OCI-LY7 (cell line): ENCODE measurements around the gene GNAO1. TPM values are rescaled to one million over a fixed set of nuclear protein-coding genes. Genes with fewer than 3 reads are reported as not detected.

Experiments used
- BruUV-seq: library from RNA; stranded (reverse); fragments of 400-500 nt; replicated peaks from 2 replicates; lab custom pipeline; 2021; lab: Mats Ljungman, UMichigan
- CTCF ChIA-PET: fragments of 300-600 bp; sonication (Branson Sonifier 250); formaldehyde crosslinking; loops from one replicate; lab custom pipeline; 2022; ENCODE audit warnings: antibody characterized with exemption; ENCODE audit not compliant: unreplicated experiment; lab: Charles Lee
- POLR2A ChIA-PET: fragments of 300-600 bp; sonication (Branson Sonifier 250); formaldehyde crosslinking; loops from one replicate; lab custom pipeline; 2022; ENCODE audit warnings: antibody characterized with exemption; lab: Charles Lee
- DNase-seq: peaks from one replicate; pipeline ENCODE4 v3.0.0-alpha.2; 2015; ENCODE audit warnings: low spot score
- H2AFZ ChIP-seq: fragments of 200-600 bp; sonication (generic), shearing (Covaris generic); 2 replicates; pipeline ENCODE4 v1.6.1; 2014; ENCODE audit warnings: mild to moderate bottlenecking, antibody characterized with exemption, low read length, moderate library complexity
- H3K27ac ChIP-seq: fragments of 200-600 bp; sonication (generic); 2 replicates; pipeline ENCODE4 v1.5.1; 2014; ENCODE audit warnings: mixed run types, low read depth, mild to moderate bottlenecking, moderate library complexity, low read length, inconsistent platforms; ENCODE audit not compliant: poor library complexity, severe bottlenecking
- H3K36me3 ChIP-seq: fragments of 200-600 bp; sonication (generic); 2 replicates; pipeline ENCODE4 v1.6.1; 2014; ENCODE audit warnings: mild to moderate bottlenecking, antibody characterized with exemption, low read length, moderate library complexity, mixed read lengths; ENCODE audit not compliant: insufficient read depth
- H3K4me1 ChIP-seq: fragments of 200-600 bp; sonication (generic); 2 replicates; pipeline ENCODE4 v1.5.1; 2014; ENCODE audit warnings: mild to moderate bottlenecking, low read length; ENCODE audit not compliant: insufficient read depth, poor library complexity, severe bottlenecking
- H3K4me2 ChIP-seq: fragments of 200-600 bp; sonication (generic); 2 replicates; pipeline ENCODE4 v1.6.1; 2014; ENCODE audit warnings: mild to moderate bottlenecking, low read length
- H3K4me3 ChIP-seq: fragments of 200-600 bp; sonication (generic); 2 replicates; pipeline ENCODE4 v1.5.1; 2014; ENCODE audit warnings: mild to moderate bottlenecking, low read depth, low read length; ENCODE audit not compliant: poor library complexity, severe bottlenecking
- H3K79me2 ChIP-seq: fragments of 200-600 bp; sonication (generic); 2 replicates; pipeline ENCODE4 v1.6.1; 2016; ENCODE audit warnings: low read depth, mild to moderate bottlenecking, low read length, moderate library complexity, mixed read lengths; ENCODE audit not compliant: insufficient read depth
- H3K9me2 ChIP-seq: fragments of 200-600 bp; sonication (generic); 2 replicates; pipeline ENCODE4 v1.6.1; 2016; ENCODE audit warnings: mild to moderate bottlenecking, low read length, mixed read lengths; ENCODE audit not compliant: insufficient read depth
- H3K9me3 ChIP-seq: fragments of 200-600 bp; sonication (generic); 2 replicates; pipeline ENCODE4 v1.6.1; 2014; ENCODE audit warnings: mild to moderate bottlenecking, mixed run types, low read length, mixed read lengths
- H4K20me1 ChIP-seq: fragments of 200-600 bp; sonication (generic); 2 replicates; pipeline ENCODE4 v1.6.1; 2014; ENCODE audit warnings: mild to moderate bottlenecking, antibody characterized with exemption, low read length, moderate library complexity, mixed read lengths; ENCODE audit not compliant: insufficient read depth
- CTCF ChIP-seq: fragments of 200-600 bp; sonication (generic); conservative IDR thresholded peaks from 2 replicates; pipeline ENCODE4 v1.5.1; 2014; ENCODE audit warnings: mild to moderate bottlenecking, antibody characterized with exemption, low read length, moderate library complexity, mixed read lengths
- EZH2phosphoT487 ChIP-seq: fragments of 200-600 bp; sonication (generic); IDR thresholded peaks from 2 replicates; pipeline ENCODE4 v1.6.1; 2018; ENCODE audit warnings: low read depth, borderline replicate concordance, mild to moderate bottlenecking, mixed run types, antibody characterized with exemption, low read length, moderate library complexity, mixed read lengths
- intact Hi-C: fragments of 100-400 bp; cut with micrococcal nuclease; formaldehyde crosslinking; loops from one replicate; pipeline ENCODE4 v1.10.0; 2022; ENCODE audit not compliant: unreplicated experiment
- total RNA-seq, 2 experiments: library from RNA; depleted of rRNA in 1 of 2; stranded (reverse); fragments of >200 nt in 1 of 2; shearing (Covaris generic) in 1 of 2; gene quantifications; 2 replicates each; pipeline ENCODE4 v1.2.3, GENCODE V29; 2014 to 2022

GNAO1 gene
- total RNA-seq, 2 experiments from 2014 or later = not detected

- POLR2A ChIA-PET = no interaction called here
- intact Hi-C loops = no loop called here
- TF ChIP-seq EZH2phosphoT487 (no peak), CTCF (no peak)
- CTCF ChIA-PET = no interaction called here
- H3K4me1 ChIP-seq = no peaks in the 10 kb centered on the region
- H3K9me3 ChIP-seq = no peaks in the 10 kb centered on the region
- DNase-seq = no peak
- H3K79me2 ChIP-seq = no peaks in the 10 kb centered on the region
- no peaks in the 10 kb centered on the region for H3K9me2 ChIP-seq
- no peak overlapping the region for H2AFZ ChIP-seq
- no peak overlapping the region for H3K4me2 ChIP-seq
- H4K20me1 ChIP-seq = no peaks in the 10 kb centered on the region
- no peaks in the 10 kb centered on the region for H3K36me3 ChIP-seq
- no TSS peak for BruUV-seq
- H3K4me3 ChIP-seq = no peak overlapping the region
- H3K27ac ChIP-seq = no peak overlapping the region
Observed at GRCh38 chr16:56275076-56275475, 83.8 kb downstream of the GNAO1 start.

GRCh38 chr16:56275801-56276200 lies 84.5 kb downstream of the GNAO1 start:
- ChIA-PET POLR2A (no interaction called here), CTCF (no interaction called here)
- no peaks in the 10 kb centered on the region for H3K9me2 ChIP-seq
- intact Hi-C loops = no loop called here
- H2AFZ ChIP-seq = no peak overlapping the region
- H3K4me1 ChIP-seq = no peaks in the 10 kb centered on the region
- no peak overlapping the region for H3K27ac ChIP-seq
- H3K4me3 ChIP-seq = no peak overlapping the region
- H3K36me3 ChIP-seq = no peaks in the 10 kb centered on the region
- H3K4me2 ChIP-seq = no peak overlapping the region
- no peak for DNase-seq
- no peaks in the 10 kb centered on the region for H3K9me3 ChIP-seq
- H4K20me1 ChIP-seq = no peaks in the 10 kb centered on the region
- TF ChIP-seq EZH2phosphoT487 (no peak), CTCF (no peak)
- BruUV-seq = no TSS peak
- no peaks in the 10 kb centered on the region for H3K79me2 ChIP-seq

- H3K9me3 ChIP-seq = no peaks in the 10 kb centered on the region
- peaks cover 2% of the 10 kb centered on the region for H3K4me1 ChIP-seq
- no peaks in the 10 kb centered on the region for H3K9me2 ChIP-seq
- intact Hi-C loops = no loop called here
- no peak overlapping the region for H3K27ac ChIP-seq
- H3K4me2 ChIP-seq = no peak overlapping the region
- TF ChIP-seq EZH2phosphoT487 = no peak
- no peak for TF ChIP-seq CTCF
- no peaks in the 10 kb centered on the region for H3K36me3 ChIP-seq
- no peak overlapping the region for H3K4me3 ChIP-seq
- ChIA-PET CTCF (no interaction called here), POLR2A (interaction anchor here (1.2 kb wide), 1 partner anchor 42 kb away, joined by 4 read pairs; no protein-coding TSS in a partner anchor)
- no peaks in the 10 kb centered on the region for H3K79me2 ChIP-seq
- no TSS peak for BruUV-seq
- no peaks in the 10 kb centered on the region for H4K20me1 ChIP-seq
- no peak for DNase-seq
- H2AFZ ChIP-seq = no peak overlapping the region
Observed at GRCh38 chr16:56277075-56277474, 85.8 kb downstream of the GNAO1 start.
